SK-N-SH treated with all-trans-retinoic acid at 6 μM for 48 hours (cell line): ENCODE measurements around the gene PDE1C.

Experiments used
- CREB5 ChIP-seq: fragments of 250-450 bp; sonication (Bioruptor Pico); IDR thresholded peaks from 2 replicates; pipeline ENCODE4 v1.5.1; 2020; ENCODE audit warnings: low read depth, mild to moderate bottlenecking, moderate library complexity
- CSRNP3 ChIP-seq: fragments of 250-450 bp; sonication (Bioruptor Pico); IDR thresholded peaks from 2 replicates; pipeline ENCODE4 v1.5.1; 2021; ENCODE audit warnings: mild to moderate bottlenecking, moderate library complexity
- ESRRG ChIP-seq: fragments of 250-450 bp; sonication (Bioruptor Pico); IDR thresholded peaks from 2 replicates; pipeline ENCODE4 v1.6.1; 2021; ENCODE audit warnings: mild to moderate bottlenecking
- ISL1 ChIP-seq: fragments of 250-450 bp; sonication (Bioruptor Pico); IDR thresholded peaks from 2 replicates; pipeline ENCODE4 v2.1.2; 2022; ENCODE audit warnings: mild to moderate bottlenecking, moderate library complexity
- OSR1 ChIP-seq: fragments of 250-450 bp; sonication (Bioruptor Pico); IDR thresholded peaks from 2 replicates; pipeline ENCODE4 v1.8.0; 2022; ENCODE audit warnings: moderate library complexity, mild to moderate bottlenecking, inconsistent platforms
- PATZ1 ChIP-seq: fragments of 250-450 bp; sonication (Bioruptor Pico); IDR thresholded peaks from 2 replicates; pipeline ENCODE4 v1.8.0; 2020; ENCODE audit warnings: mild to moderate bottlenecking, moderate library complexity, borderline replicate concordance
- POU6F1 ChIP-seq: fragments of 250-450 bp; sonication (Bioruptor Pico); IDR thresholded peaks from 2 replicates; pipeline ENCODE4 v1.8.0; 2021; ENCODE audit warnings: low read depth, mild to moderate bottlenecking, moderate library complexity, borderline replicate concordance
- PPARA ChIP-seq: fragments of 250-450 bp; sonication (Bioruptor Pico); IDR thresholded peaks from 2 replicates; pipeline ENCODE4 v1.5.0; 2020; ENCODE audit warnings: mild to moderate bottlenecking, borderline replicate concordance
- SNAI2 ChIP-seq: fragments of 250-450 bp; sonication (Bioruptor Pico); IDR thresholded peaks from 2 replicates; pipeline ENCODE4 v1.5.0; 2020; ENCODE audit warnings: mild to moderate bottlenecking, moderate library complexity
- TSHZ2 ChIP-seq: fragments of 250-450 bp; sonication (Bioruptor Pico); IDR thresholded peaks from 2 replicates; pipeline ENCODE4 v1.5.0; 2020; ENCODE audit warnings: mild to moderate bottlenecking, moderate library complexity
- ZFP3 ChIP-seq: fragments of 250-450 bp; sonication (Bioruptor Pico); IDR thresholded peaks from 2 replicates; pipeline ENCODE4 v1.5.0; 2020; ENCODE audit warnings: mild to moderate bottlenecking, moderate library complexity
- ZFP30 ChIP-seq: fragments of 450-650 bp; formaldehyde crosslinking; IDR thresholded peaks from 2 replicates; pipeline ENCODE4 v1.5.0; 2022; ENCODE audit warnings: mild to moderate bottlenecking, moderate library complexity
- ZNF565 ChIP-seq: fragments of 450-650 bp; formaldehyde crosslinking; conservative IDR thresholded peaks from 2 replicates; pipeline ENCODE4 v1.5.0; 2020; ENCODE audit warnings: low read depth, mild to moderate bottlenecking, moderate library complexity
- ZNF8 ChIP-seq: fragments of 450-650 bp; formaldehyde crosslinking; IDR thresholded peaks from 2 replicates; pipeline ENCODE4 v1.5.0; 2020; ENCODE audit warnings: mild to moderate bottlenecking, moderate library complexity

- TF ChIP-seq CREB5 (no peak), POU6F1 (CRISPR knock-in tag) (no peak), ZNF8 (CRISPR knock-in tag) (no peak), ZNF565 (CRISPR knock-in tag) (no peak), TSHZ2 (no peak), OSR1 (no peak), ESRRG (CRISPR knock-in tag) (no peak), SNAI2 (no peak), ZFP3 (CRISPR knock-in tag) (no peak), ISL1 (no peak), PATZ1 (CRISPR knock-in tag) (no peak), CSRNP3 (CRISPR knock-in tag) (no peak), ZFP30 (CRISPR knock-in tag) (no peak), PPARA (CRISPR knock-in tag) (no peak)
These were observed 205.6 kb downstream of the PDE1C start for GRCh38 chr7:31864646-31865045.
